ENCODE measurements around the gene CD86.

DNA sequence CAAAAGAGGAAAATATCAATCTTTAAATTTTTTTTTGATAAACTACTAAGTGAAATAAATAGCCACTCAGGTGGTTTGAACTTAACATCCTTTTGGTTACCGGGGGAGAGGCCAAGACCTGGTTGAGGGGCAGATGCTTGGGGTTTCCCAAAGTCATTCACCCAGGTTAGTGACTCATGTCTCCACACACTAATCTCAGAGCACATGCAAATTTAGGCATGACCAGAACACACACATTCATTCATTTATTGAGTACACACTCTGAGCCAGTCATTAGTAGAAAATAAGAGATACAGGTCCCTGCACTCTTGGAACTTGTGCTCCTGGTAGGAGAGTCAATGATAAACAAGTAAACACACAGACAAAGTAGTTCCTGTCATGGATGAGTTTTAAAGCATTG is 40.4 kb upstream of the CD86 start:
- TF ChIP-seq EZH2 (IDR thresholded peaks at IDR 0.05; ENCODE audit: borderline replicate concordance, insufficient read depth, low read length, poor library complexity, severe bottlenecking): no peak
- TF ChIP-seq SMC3 (conservative IDR thresholded peaks at IDR 0.05; ENCODE audit: poor library complexity): no peak
- TF ChIP-seq, protein P1, sequence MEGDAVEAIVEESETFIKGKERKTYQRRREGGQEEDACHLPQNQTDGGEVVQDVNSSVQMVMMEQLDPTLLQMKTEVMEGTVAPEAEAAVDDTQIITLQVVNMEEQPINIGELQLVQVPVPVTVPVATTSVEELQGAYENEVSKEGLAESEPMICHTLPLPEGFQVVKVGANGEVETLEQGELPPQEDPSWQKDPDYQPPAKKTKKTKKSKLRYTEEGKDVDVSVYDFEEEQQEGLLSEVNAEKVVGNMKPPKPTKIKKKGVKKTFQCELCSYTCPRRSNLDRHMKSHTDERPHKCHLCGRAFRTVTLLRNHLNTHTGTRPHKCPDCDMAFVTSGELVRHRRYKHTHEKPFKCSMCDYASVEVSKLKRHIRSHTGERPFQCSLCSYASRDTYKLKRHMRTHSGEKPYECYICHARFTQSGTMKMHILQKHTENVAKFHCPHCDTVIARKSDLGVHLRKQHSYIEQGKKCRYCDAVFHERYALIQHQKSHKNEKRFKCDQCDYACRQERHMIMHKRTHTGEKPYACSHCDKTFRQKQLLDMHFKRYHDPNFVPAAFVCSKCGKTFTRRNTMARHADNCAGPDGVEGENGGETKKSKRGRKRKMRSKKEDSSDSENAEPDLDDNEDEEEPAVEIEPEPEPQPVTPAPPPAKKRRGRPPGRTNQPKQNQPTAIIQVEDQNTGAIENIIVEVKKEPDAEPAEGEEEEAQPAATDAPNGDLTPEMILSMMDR (IDR thresholded peaks at IDR 0.05; ENCODE audit: poor library complexity, severe bottlenecking): no peak
- no peak for TF ChIP-seq TAF1 (IDR thresholded peaks at IDR 0.05; ENCODE audit: low read depth)
- no peak for TF ChIP-seq RAD21 (conservative IDR thresholded peaks at IDR 0.05)
- no peak for TF ChIP-seq POLR2AphosphoS5 (IDR thresholded peaks at IDR 0.05)
- TF ChIP-seq, protein P2, sequence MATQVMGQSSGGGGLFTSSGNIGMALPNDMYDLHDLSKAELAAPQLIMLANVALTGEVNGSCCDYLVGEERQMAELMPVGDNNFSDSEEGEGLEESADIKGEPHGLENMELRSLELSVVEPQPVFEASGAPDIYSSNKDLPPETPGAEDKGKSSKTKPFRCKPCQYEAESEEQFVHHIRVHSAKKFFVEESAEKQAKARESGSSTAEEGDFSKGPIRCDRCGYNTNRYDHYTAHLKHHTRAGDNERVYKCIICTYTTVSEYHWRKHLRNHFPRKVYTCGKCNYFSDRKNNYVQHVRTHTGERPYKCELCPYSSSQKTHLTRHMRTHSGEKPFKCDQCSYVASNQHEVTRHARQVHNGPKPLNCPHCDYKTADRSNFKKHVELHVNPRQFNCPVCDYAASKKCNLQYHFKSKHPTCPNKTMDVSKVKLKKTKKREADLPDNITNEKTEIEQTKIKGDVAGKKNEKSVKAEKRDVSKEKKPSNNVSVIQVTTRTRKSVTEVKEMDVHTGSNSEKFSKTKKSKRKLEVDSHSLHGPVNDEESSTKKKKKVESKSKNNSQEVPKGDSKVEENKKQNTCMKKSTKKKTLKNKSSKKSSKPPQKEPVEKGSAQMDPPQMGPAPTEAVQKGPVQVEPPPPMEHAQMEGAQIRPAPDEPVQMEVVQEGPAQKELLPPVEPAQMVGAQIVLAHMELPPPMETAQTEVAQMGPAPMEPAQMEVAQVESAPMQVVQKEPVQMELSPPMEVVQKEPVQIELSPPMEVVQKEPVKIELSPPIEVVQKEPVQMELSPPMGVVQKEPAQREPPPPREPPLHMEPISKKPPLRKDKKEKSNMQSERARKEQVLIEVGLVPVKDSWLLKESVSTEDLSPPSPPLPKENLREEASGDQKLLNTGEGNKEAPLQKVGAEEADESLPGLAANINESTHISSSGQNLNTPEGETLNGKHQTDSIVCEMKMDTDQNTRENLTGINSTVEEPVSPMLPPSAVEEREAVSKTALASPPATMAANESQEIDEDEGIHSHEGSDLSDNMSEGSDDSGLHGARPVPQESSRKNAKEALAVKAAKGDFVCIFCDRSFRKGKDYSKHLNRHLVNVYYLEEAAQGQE (IDR thresholded peaks at IDR 0.05; ENCODE audit: borderline replicate concordance): no peak

Data from neural cell (in vitro differentiated cells).